CD4-positive, alpha-beta T cell treated with Interferon alpha-2 for 1 hour (primary cell): Measurements from ENCODE around the gene EVI2A.
"Not testable (repeated sequence)": the region's sequence is repeated elsewhere in the genome, so short reads cannot be mapped to it uniquely, and the experiment has no call there.

Source experiments
- DNase-seq, 2 donors: peaks; one replicate each; pipeline ENCODE4 v3.0.0-alpha.2; 2020 to 2022

The EVI2A gene

GRCh38 chr17:31311526-31311925 is 9.9 kb downstream of the EVI2A start:
- peak in 1 of 2 donors; percentile 26 for DNase-seq

GRCh38 chr17:31310886-31311285 is 10.5 kb downstream of the EVI2A start:
- DNase-seq: peak in 1 of 2 donors; percentile 36

GRCh38 chr17:31310260-31310659 is 11.2 kb downstream of the EVI2A start:
- DNase-seq: peak; percentile 76 to 83

GRCh38 chr17:31309556-31309955 is 11.9 kb downstream of the EVI2A start:
- peak in 1 of 2 donors; percentile 66 for DNase-seq

- DNase-seq: peak in 1 of 2 donors; percentile 42
These were observed 12.8 kb downstream of the EVI2A start for GRCh38 chr17:31308372-31309334.

- no peak for DNase-seq
These were observed 13.8 kb downstream of the EVI2A start for GRCh38 chr17:31307640-31308039.

- no peak for DNase-seq
These were observed 21.8 kb downstream of the EVI2A start for GRCh38 chr17:31299624-31300023.

- no peak for DNase-seq
These were observed 24.3 kb downstream of the EVI2A start, which contains the start of gene OMG for GRCh38 chr17:31297090-31297489. Gene OMG, minus strand, starts transcription at chr17:31297239. Its CDS starts 908 bp downstream, at chr17:31296331.

GRCh38 chr17:31296142-31296541 is 25.3 kb downstream of the EVI2A start:
- DNase-seq: no peak

GRCh38 chr17:31295489-31295871 is 25.9 kb downstream of the EVI2A start:
- DNase-seq: no peak

- DNase-seq: no peak
These were observed 26.5 kb downstream of the EVI2A start for GRCh38 chr17:31294820-31295488.

GRCh38 chr17:31294231-31294630 is 27.2 kb downstream of the EVI2A start:
- DNase-seq: no peak

- DNase-seq: no peak
These were observed 27.8 kb downstream of the EVI2A start for GRCh38 chr17:31293581-31293980.

- DNase-seq: no peak
These were observed 29.6 kb downstream of the EVI2A start for GRCh38 chr17:31291820-31292219.

GRCh38 chr17:31289790-31290189 is 31.6 kb downstream of the EVI2A start:
- DNase-seq: no peak

- DNase-seq: not testable (repeated sequence)
These were observed 33.5 kb downstream of the EVI2A start for GRCh38 chr17:31287932-31288331.

GRCh38 chr17:31286587-31286986 is 34.8 kb downstream of the EVI2A start:
- no peak for DNase-seq

- DNase-seq: no peak
These were observed 37.6 kb downstream of the EVI2A start for GRCh38 chr17:31283841-31284240.

- no peak for DNase-seq
These were observed 40.4 kb downstream of the EVI2A start for GRCh38 chr17:31281061-31281460.

GRCh38 chr17:31279401-31279800 is 42.0 kb downstream of the EVI2A start:
- no peak for DNase-seq

- no peak for DNase-seq
These were observed 46.3 kb downstream of the EVI2A start for GRCh38 chr17:31275116-31275515.

GRCh38 chr17:31274252-31274651 is 47.2 kb downstream of the EVI2A start:
- DNase-seq: no peak

GRCh38 chr17:31273516-31273915 is 47.9 kb downstream of the EVI2A start:
- DNase-seq: no peak

- DNase-seq: no peak
These were observed 48.6 kb downstream of the EVI2A start for GRCh38 chr17:31272803-31273202.
